A549 treated with AZD9567 at 1 μM for 4 hours (cell line): ENCODE data around the gene SKA1. TPM values are rescaled to one million over a fixed set of nuclear protein-coding genes. Genes with fewer than 3 reads are reported as not detected.

Experiments used
- total RNA-seq: library from RNA; stranded (reverse); fragments of 200-300 nt; extraction: Qiagen RNA extraction; gene quantifications from 5 replicates; pipeline ENCODE4 v1.2.3, GENCODE V29; 2022; ENCODE audit not compliant: insufficient read depth

The SKA1 gene, protein sequence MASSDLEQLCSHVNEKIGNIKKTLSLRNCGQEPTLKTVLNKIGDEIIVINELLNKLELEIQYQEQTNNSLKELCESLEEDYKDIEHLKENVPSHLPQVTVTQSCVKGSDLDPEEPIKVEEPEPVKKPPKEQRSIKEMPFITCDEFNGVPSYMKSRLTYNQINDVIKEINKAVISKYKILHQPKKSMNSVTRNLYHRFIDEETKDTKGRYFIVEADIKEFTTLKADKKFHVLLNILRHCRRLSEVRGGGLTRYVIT
- total RNA-seq = 10.2 to 22.6 TPM (median 11.9 TPM) in 5 replicates

DNA sequence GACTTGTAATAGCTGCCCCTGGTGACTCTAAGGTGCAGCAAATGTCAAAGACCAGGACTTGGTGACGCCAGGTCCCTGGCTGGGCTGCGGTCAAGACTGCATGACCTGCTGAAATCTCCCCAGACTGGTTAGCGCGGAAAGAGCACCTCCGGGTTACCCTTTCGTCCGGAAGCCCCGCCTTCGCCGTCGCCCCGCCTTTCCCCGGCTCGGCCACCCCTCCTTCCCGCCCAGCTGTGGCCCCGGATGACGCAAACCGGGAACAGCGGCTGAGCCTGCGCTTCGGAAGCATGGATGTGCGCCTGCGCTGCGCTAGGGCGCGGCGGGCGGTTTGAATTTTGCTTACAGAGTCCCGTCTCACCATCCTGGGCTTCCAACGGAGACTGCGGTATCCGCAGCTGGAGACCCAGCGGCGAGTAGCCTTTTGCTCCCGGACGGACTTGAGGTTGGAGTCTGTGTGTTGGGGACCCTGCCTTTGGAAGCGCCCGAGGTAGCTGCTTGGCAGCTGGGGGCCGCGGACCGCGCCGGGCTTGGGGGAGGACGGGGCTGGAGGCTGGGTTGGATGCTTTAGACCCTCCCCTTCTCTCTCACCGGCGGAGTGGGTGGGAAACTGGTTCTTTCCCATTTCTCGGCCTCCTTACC, at the start of gene SKA1:
SKA1 (plus strand) TSS at position 294 of the 639 bp plus-strand sequence. CDS start 785 bp downstream, outside the sequence.

Other genes with a start within 250 kb of the SKA1 start
- 6.9 to 9.9 TPM (median 8.1 TPM) in 5 replicates for gene MYO5B, start 179.9 kb upstream of the SKA1 start, total RNA-seq
- 0.28 to 0.40 TPM (median 0.34 TPM) in 4 of 5 replicates, not detected in the other for gene CFAP53, start 108.6 kb upstream of the SKA1 start, total RNA-seq
- 33.5 to 38.1 TPM (median 37.1 TPM) in 5 replicates for gene MBD1, start 93.5 kb upstream of the SKA1 start, total RNA-seq
- gene CXXC1, start 87.4 kb upstream of the SKA1 start, total RNA-seq = 40.0 to 49.7 TPM (median 49.3 TPM) in 5 replicates
- gene MAPK4, start 185.0 kb downstream of the SKA1 start, total RNA-seq = 0.09 to 0.21 TPM (median 0.12 TPM) in 4 of 5 replicates, not detected in the other